Measurements from ENCODE around the gene OOSP1.
"Not testable (repeated sequence)": the region's sequence is repeated elsewhere in the genome, so short reads cannot be mapped to it uniquely, and the experiment has no call there.

OOSP1 gene

DNA sequence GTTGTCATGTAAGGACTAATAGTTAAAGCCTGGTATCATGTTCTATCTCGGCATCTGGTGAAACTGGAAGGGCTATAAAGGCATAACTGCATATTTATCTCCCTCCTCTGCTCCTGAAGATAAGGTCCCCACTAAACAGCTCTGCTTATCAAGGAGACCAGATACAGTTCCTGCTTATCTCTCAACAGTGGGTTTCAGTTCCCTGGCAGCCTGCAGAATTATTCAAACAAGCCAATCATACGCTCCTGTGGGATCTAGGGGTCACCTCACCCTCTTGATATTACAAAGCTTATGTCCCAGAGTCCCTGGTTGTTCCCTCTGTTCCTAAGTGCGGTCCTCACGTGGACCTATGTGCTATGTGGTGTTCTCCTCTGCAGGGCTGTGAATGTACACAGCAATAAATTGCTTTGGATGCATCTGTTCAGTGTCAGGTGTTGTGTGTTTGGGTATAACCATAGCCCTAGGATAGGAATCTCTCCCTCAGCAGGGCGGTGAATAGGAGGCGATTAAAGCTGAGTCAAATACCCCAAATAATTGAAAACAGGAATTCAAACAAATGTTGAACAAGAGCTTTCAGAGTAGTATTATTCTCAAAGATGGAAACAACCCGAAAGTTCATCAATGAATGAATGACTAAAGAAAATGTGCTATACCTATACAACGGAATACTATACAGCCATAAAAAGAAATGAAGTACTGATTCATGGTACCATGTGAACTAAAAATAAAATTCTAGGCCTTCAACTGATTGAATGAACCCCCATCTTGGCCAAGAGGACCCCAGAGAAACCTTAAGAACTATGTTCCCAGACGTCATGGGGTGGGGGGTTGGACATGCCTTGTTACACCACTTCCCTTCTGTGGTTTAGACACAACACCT lies 22.5 kb downstream of the OOSP1 start:
- DNase-seq = no peak

DNA sequence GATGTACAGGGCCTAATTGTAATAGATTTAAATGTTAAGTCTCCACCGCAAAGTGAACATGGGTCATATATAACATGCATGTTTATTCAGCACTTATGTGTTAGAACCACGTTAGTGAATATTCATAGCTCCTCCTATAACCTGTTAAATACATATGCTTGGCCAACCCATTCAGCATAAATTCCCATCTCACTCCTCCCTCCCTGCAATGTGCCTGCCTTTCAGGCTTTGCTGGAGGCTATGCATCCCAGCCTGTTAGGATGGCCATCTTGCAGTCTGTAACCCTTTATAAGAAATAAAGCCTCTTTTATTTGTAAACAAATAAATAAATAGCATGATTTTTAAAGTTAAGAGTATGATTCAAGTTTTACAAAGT lies 23.9 kb downstream of the OOSP1 start:
- DNase-seq = no peak

DNA sequence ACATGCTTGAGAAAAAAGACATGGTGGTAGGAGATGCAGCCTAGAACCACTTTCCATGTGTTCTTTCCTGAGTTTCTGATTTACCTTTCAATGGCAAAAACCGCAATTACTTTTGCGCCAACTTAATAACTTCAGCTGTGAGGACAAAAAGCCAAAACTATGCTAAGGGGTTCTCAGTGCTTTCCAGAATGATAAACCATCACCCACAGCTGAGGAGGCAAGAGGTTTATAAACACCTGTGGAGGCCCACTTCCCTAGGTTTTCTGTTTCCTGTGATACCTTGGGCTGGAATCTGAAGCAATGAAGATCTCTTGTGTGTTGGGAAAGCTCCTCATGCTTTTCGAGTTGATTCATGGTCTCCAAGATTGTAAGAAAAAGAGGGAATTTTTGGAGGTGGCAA lies 25.5 kb downstream of the OOSP1 start, which contains the start of gene OOSP4A:
OOSP4A (plus strand) TSS at position 301 of the 400 bp plus-strand sequence; CDS start at position 301, 0 bp downstream.
- no peak for DNase-seq

DNA sequence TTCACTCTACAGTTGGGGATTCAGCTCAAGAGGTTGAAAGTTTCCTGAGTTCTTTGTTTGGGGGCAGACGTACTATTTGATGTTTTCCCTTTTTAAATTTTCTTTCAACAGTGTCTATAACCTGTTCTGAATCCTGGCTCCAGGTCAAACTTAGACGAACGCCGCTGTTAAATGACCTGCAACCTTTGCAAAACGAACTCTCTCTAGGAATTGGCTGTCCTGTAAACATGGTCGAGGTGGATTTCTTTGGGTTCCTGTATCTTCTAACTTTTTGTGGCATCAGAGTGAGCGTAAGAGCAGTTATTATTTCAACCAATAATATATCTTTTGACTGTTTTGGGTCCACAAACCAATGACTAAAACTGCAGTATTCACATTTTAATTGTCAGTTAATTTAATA lies 27.2 kb downstream of the OOSP1 start:
- no peak for DNase-seq

DNA sequence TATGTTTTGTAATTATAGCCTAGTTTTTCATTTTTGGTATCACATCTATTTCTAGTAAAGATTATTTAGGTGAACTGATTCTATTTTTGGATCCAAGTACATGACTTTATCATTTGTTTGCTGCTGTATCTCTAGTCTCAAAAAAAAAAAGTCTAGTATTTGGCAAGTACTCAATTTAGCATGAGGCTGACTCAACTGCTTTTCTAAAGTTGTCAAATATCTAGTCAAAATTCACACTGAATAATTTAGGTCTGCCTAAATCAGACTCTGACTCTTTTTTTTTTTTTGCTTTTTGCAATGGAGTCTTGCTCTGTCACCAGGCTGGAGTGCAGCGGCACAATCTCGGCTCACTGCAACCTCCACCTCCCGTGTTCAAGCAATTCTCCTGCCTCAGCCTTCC lies 28.0 kb downstream of the OOSP1 start:
- no peak for DNase-seq

DNA sequence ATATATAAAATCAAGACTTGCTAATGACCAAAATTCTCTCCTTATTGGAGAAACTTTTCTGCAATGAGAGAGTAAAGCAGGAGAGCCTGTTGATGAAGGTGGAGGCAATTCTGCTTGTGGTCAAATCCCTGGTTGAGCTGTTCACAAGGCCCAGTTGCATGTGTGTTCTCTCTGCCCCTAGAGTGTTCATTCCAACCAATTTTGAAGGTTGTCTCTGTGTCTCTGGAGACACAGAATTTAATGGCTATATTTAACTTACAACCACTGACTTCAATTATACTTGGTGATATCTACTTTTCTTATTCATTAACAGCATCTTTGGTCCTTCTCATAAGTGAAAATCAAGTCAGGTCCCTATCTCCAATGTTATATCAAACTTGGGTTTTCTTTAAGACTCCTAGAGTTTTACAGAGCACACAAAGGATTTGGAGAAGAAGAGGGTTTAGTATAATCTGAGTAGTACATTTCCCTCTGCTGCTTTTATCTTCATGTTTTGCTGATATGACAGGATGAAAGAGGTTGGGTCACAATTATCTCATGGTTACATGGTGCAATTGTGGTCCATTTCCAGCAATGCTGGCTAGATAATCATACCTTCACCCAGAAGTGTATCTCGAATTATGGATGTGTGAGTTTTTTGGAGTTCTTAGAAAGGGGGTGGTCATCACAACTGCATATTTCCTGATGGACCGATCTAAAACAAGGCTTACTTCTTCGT lies 29.6 kb downstream of the OOSP1 start:
- DNase-seq = no peak

DNA sequence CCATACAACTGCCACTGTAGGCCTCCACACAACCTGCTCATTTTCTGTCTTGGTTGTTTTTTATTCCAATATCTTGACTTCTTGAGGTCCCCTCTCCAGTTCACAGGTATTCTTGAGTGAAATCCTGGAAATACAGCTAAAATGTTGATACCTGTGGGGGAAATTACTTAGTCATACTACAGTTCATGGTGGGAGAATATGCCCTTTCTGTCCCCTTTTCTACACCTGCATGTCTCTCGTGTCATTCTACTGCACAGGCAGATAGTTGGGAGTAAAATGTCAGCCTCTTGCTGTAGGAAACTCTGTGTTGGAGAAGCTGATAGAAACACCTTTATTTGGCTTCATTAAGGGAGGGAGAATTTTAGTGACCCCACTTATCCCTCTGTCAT lies 30.2 kb downstream of the OOSP1 start:
- DNase-seq = no peak

DNA sequence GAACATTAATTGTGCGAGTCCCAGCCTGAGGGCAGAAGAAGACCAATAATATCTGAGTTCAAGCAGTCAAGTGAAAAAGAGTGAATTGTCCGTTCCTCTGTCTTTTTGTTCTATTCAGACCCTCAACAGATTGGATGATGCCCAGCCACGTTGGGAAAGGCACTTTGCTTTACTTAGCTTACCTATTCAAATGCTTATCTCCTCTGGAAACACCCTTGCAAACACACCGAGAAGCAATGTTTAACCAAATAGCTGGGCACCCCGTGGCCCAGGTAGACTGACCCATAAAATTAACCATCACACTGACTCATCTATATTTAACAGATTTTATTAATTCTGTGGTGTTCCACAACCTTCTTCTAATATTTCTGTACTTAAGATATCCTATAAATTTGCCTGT lies 34.9 kb downstream of the OOSP1 start:
- DNase-seq = no peak

DNA sequence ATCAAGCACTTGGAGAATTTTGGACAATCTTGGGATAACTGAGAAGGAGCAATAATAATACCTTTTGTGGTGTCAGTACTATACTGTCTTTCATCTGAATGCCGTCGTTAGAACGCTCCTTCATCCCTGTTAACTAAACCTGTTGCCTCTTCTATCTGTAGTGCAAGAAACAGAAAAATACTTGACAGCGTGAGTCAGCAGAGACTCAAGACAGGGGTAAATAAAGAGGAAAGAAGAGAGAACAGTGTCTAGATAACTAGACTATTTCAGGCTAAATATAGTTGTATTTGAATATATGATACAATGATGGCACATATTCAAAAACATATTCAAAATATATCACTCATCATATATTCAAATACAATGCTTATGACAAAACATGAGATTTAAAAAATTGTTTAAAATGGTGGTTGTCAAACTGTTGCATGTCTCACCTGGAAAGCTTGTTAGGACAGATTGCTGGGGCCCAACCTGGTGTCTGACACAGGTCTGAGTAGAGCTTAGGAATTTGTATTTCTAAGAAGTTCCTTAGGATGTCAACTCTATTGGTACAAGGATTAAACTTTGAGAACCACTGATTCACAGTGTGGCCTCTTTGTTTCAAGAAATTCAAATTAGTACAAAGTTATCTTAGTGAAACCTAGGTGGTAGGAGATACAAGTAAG lies 43.0 kb downstream of the OOSP1 start:
- no peak for DNase-seq

DNA sequence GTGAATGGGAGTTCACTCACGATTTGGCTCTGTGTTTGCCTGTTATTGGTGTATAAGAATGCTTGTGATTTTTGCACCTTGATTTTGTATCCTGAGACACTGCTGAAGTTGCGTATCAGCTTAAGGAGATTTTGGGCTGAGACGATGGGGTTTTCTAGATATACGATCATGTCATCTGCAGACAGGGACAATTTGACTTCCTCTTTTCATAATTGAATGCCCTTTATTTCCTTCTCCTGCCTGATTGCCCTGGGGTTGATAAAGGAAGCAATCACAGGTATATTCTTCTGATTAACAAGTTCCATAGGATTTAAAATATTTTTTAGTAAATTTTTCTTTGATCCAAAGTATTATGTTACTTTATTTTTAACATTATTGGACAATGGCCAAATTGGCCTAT lies 43.8 kb downstream of the OOSP1 start:
- not testable (repeated sequence) for DNase-seq

DNA sequence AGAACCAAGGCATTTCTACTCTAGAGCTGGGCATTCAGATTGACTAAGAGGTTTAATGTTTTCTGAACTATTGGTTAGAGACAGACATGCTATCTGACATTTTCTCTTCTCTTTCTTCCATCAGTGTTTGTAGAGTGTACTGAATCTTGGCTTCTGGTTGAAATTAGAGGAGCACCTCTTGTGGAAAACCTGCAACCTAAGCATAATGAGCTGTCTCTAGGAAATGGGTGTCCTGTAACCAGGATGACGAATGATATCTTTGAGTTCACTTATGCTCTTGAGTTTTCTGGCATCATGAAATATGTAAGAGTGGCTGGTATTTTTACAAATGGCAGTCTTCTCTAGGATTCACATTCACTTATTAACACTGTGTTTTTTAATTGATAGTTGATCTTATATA lies 45.0 kb downstream of the OOSP1 start:
- no peak for DNase-seq

DNA sequence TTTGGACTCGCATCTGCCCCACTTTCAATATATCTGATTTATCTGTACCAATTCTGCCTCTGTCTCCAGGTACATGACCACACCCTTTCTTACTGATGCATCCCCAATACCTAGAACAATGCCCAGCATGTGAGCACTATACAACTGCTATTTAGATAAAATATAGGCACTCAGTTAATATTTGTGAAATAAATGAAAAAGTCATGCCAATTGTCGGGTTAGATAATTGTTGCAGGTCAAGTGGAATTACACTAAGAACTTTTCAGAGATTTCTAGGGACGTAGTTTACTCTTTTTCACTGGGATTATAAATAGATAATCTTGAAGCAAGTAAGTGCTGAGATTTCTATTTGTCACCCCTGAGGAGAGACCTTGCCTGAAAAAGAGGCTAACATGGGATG lies 46.1 kb downstream of the OOSP1 start:
- no peak for DNase-seq

DNA sequence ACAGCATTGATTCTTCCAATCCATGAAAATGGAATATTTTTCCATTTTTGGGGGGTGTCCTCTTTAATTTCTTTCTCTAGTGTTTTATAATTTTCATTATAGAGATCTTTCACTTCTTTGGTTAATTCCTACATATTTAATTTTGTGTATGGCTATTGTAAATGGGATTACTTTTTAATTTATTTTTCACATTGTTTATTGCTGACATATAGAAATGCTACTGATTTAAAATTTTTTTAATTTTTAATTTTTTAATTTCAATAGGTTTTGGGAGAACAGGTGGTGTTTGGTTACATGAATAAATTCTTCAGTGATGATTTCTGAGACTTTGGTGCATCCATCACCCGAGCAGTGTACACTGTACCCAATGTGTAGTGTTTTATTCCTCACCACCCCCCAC lies 52.2 kb downstream of the OOSP1 start:
- no peak for DNase-seq

DNA sequence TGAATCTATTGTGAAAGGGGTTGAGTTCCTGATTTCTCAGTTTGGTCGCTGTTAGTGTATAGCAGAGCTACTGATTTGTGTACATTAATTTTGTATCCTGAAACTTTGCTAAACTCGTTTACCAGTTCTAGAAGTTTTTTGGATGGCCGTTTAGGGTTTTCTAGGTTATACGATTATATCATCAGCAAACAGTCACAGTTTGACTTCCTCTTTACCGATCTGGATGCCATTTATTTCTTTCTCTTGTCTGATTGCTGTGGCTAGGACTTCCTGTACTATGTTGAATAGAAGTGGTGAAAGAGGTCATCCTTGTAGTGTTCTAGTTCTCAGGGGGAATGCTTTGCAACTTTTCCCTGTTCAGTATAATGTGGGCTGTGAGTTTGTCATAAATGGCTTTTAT lies 54.2 kb downstream of the OOSP1 start:
- DNase-seq = no peak

DNA sequence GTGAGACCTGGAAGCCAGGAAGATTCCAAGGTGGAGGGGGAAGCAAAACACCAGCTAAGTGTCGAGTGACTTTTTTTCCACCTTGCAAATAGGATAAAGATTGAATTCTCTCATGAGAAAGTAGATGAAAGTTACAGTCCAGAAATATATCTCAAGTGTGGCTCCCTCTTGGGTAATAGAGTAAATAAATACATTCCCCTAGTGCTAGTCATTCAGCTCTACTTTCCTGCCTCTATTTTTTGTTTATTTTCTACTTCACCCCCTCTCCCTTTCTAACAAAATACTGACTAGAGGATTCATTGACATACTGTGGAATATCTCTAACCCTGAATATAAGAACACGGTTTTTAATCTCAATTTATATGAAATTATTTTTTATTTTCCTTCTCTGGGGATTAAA lies 59.6 kb downstream of the OOSP1 start:
- DNase-seq = no peak

DNA sequence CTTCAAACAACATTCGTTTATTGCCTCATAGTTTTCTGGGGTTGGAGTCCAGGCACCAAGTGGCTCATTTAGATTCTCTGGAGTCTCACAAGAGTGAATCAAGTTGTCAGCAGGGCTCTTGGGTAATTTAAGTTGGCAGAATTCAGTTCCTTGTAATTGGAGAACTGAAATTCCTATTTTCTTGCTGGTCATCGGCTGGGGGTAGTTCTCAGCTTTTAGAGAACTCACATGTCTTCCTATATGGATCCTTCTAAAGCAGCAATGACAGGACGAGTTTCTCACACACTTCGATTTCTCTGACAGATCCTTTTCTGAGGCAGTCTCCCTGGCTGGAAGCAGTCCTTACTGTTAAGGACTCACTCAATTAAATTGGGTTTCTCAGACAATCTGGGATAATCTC lies 61.5 kb downstream of the OOSP1 start:
- no peak for DNase-seq

DNA sequence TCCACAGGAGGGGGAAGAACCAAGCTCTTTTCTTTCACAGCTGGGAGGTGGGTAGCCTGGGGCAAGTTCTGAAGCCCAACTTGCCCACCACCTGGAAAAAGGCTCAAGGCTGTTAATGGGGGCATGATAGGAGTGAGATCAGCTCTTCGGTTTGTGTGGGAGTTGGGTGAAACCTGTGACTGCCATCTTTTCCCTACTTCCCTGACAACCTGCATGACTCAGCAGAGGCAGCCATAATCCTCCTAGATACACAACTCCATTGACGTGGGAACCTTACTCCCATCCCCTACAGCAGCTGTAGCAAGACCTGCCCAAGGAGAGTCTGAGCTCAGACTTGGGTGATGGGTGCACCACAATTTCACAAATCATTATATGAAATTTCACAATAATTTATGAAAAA lies 65.5 kb downstream of the OOSP1 start:
- no peak for DNase-seq

DNA sequence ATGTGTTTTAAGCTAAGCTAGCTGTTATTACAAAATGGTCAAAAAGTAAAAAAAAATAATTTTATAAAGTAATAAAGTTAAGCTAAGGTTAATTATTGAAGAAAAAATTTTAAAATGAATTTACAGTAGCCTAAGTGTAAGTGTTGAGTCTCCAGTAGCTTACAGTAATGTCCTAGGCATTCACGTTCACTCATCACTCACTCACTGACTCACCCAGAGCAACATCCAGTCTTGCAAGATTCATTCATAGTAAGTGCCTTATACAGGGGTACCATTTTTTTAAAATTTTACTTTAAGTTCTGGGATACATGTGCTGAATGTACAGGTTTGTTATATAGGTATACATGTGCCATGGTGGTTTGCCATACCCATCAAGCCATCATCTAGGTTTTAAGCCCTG lies 67.1 kb downstream of the OOSP1 start:
- no peak for DNase-seq

Data from activated CD4-positive, alpha-beta T cell treated with anti-CD3 and anti-CD28 coated beads, Interleukin-10, Interleukin-2, amounts not matched to agents 100 ng/mL and 50 ng/mL, durations not matched to agents 16 hours and 8 hours (primary cell).